KBM-7 (cell line): ENCODE data around the gene HPCAL1.

Source experiments
- DNase-seq: peaks from one replicate; pipeline ENCODE4 v3.0.0-alpha.2; 2015
- in situ Hi-C: fragments of 300-500 bp; cut with MboI; formaldehyde crosslinking; loops from 2 replicates; pipeline ENCODE4 v1.14.3; 2020; ENCODE audit warnings: low sequenced_read_pairs, low pct_unique_long_range_greater_than_20kb, mixed read lengths

Gene HPCAL1

GRCh38 chr2:10317646-10318045, 14.9 kb downstream of the HPCAL1 start:
- in situ Hi-C loops, result no loop called here
- no peak for DNase-seq

- in situ Hi-C loops, result no loop called here
- DNase-seq, result no peak
These were observed 15.6 kb downstream of the HPCAL1 start for GRCh38 chr2:10318345-10318744.

- in situ Hi-C loops, result no loop called here
- DNase-seq, result no peak
These were observed 17.3 kb downstream of the HPCAL1 start for GRCh38 chr2:10319892-10320574.

- in situ Hi-C loops, result no loop called here
- DNase-seq, result no peak
These were observed 17.8 kb downstream of the HPCAL1 start for GRCh38 chr2:10320575-10320931.

- no peak for DNase-seq
- in situ Hi-C loops, result no loop called here
These were observed 18.2 kb downstream of the HPCAL1 start for GRCh38 chr2:10320933-10321332.

- DNase-seq, result no peak
- in situ Hi-C loops, result no loop called here
These were observed 18.9 kb downstream of the HPCAL1 start for GRCh38 chr2:10321622-10322021.

GRCh38 chr2:10322481-10322880, 19.8 kb downstream of the HPCAL1 start:
- in situ Hi-C loops, result no loop called here
- no peak for DNase-seq

- in situ Hi-C loops, result no loop called here
- DNase-seq, result no peak
These were observed 20.3 kb downstream of the HPCAL1 start for GRCh38 chr2:10322973-10323372.

GRCh38 chr2:10323535-10323934, 20.8 kb downstream of the HPCAL1 start:
- DNase-seq, result no peak
- in situ Hi-C loops, result no loop called here

- in situ Hi-C loops, result no loop called here
- DNase-seq, result no peak
These were observed 21.6 kb downstream of the HPCAL1 start for GRCh38 chr2:10324095-10324832.

- in situ Hi-C loops, result no loop called here
- DNase-seq, result peak; percentile 45
These were observed 22.8 kb downstream of the HPCAL1 start for GRCh38 chr2:10325278-10326145.

GRCh38 chr2:10326151-10326616, 23.5 kb downstream of the HPCAL1 start:
- DNase-seq, result no peak
- in situ Hi-C loops, result no loop called here

GRCh38 chr2:10326707-10327594, 24.2 kb downstream of the HPCAL1 start:
- DNase-seq, result no peak
- in situ Hi-C loops, result no loop called here

GRCh38 chr2:10327896-10328669, 25.4 kb downstream of the HPCAL1 start:
- in situ Hi-C loops, result no loop called here
- no peak for DNase-seq

- in situ Hi-C loops, result no loop called here
- no peak for DNase-seq
These were observed 26.2 kb downstream of the HPCAL1 start for GRCh38 chr2:10328670-10329579.

- DNase-seq, result no peak
- in situ Hi-C loops, result no loop called here
These were observed 26.8 kb downstream of the HPCAL1 start for GRCh38 chr2:10329580-10329879.

- in situ Hi-C loops, result no loop called here
- peak; percentile 21 for DNase-seq
These were observed 27.4 kb downstream of the HPCAL1 start for GRCh38 chr2:10329880-10330699.
